IMR-90 (cell line): Measurements from ENCODE around the gene MPP4. TPM values are rescaled to one million over a fixed set of nuclear protein-coding genes. Genes with fewer than 3 reads are reported as not detected.

Experiments
- ATAC-seq: fragments of 200-7000 bp; cut with Tn5 transposase; 2 replicates; pipeline ENCODE4 v1.9.1; 2020; ENCODE audit warnings: low read depth, mild to moderate bottlenecking, moderate library complexity
- BruUV-seq: library from RNA; stranded (reverse); fragments of 400-500 nt; replicated peaks from 2 replicates; lab custom pipeline; 2021; lab: Mats Ljungman, UMichigan
- CTCF ChIA-PET: fragments of 300-600 bp; formaldehyde crosslinking; extraction: SDS; loops from one replicate; lab custom pipeline; 2021; ENCODE audit warnings: antibody characterized with exemption; lab: Yijun Ruan, JAX
- POLR2A ChIA-PET: fragments of 300-600 bp; sonication (Branson Sonifier 250); formaldehyde crosslinking; loops from one replicate; lab custom pipeline; 2022; ENCODE audit warnings: antibody characterized with exemption; ENCODE audit not compliant: unreplicated experiment; lab: Charles Lee
- DNase-seq: peaks from one replicate; pipeline ENCODE4 v3.0.0; 2013
- H2AFZ ChIP-seq: replicated peaks from 2 replicates; pipeline ENCODE3; 2013; ENCODE audit warnings: low read length, mild to moderate bottlenecking; ENCODE audit not compliant: poor library complexity
- H2AK5ac ChIP-seq: 2 replicates; pipeline ENCODE4 v1.6.1; 2013; ENCODE audit warnings: low read depth, low read length, inconsistent platforms
- H2AK9ac ChIP-seq: replicated peaks from 2 replicates; pipeline ENCODE3; 2013; ENCODE audit warnings: mild to moderate bottlenecking, low read depth, low read length, moderate library complexity; ENCODE audit not compliant: poor library complexity
- H2BK120ac ChIP-seq: 2 replicates; pipeline ENCODE4 v1.6.1; 2013; ENCODE audit warnings: low read depth, low read length, inconsistent platforms
- H2BK15ac ChIP-seq: 3 replicates; pipeline ENCODE4 v1.6.1; 2013; ENCODE audit warnings: low read depth, low read length, inconsistent platforms
- H2BK20ac ChIP-seq: 2 replicates; pipeline ENCODE4 v1.6.1; 2013; ENCODE audit warnings: low read depth, mild to moderate bottlenecking, inconsistent platforms, low read length, moderate library complexity
- H2BK5ac ChIP-seq: 2 replicates; pipeline ENCODE4 v1.6.1; 2013; ENCODE audit warnings: mild to moderate bottlenecking, low read depth, low read length, inconsistent platforms; ENCODE audit not compliant: poor library complexity, severe bottlenecking
- H3K14ac ChIP-seq: replicated peaks from 2 replicates; pipeline ENCODE4 v1.6.1; 2013; ENCODE audit warnings: low read depth, low read length, inconsistent platforms
- H3K18ac ChIP-seq: 2 replicates; pipeline ENCODE4 v1.6.1; 2013; ENCODE audit warnings: low read depth, low read length, control low read depth
- H3K23ac ChIP-seq: 2 replicates; pipeline ENCODE4 v1.6.1; 2013; ENCODE audit warnings: low read depth, low read length, inconsistent platforms
- H3K27ac ChIP-seq: 2 replicates; pipeline ENCODE4 v1.5.1; 2013; ENCODE audit warnings: mild to moderate bottlenecking, control low read depth, low read length; ENCODE audit not compliant: insufficient read depth
- H3K27me3 ChIP-seq: 2 replicates; pipeline ENCODE4 v1.6.1; 2013; ENCODE audit warnings: low read length; ENCODE audit not compliant: control insufficient read depth, insufficient read depth
- H3K36me3 ChIP-seq: 2 replicates; pipeline ENCODE4 v1.6.1; 2013; ENCODE audit warnings: low read length, mixed read lengths; ENCODE audit not compliant: control insufficient read depth, insufficient read depth
- H3K4ac ChIP-seq: 2 replicates; pipeline ENCODE4 v1.6.1; 2013; ENCODE audit warnings: low read depth, low read length, inconsistent platforms
- H3K4me1 ChIP-seq: 2 replicates; pipeline ENCODE4 v1.6.1; 2013; ENCODE audit warnings: low read length, mixed read lengths; ENCODE audit not compliant: control insufficient read depth, insufficient read depth
- H3K4me2 ChIP-seq: 2 replicates; pipeline ENCODE4 v1.6.1; 2013; ENCODE audit warnings: low read depth, mild to moderate bottlenecking, control low read depth, low read length, moderate library complexity
- H3K4me3 ChIP-seq: 2 replicates; pipeline ENCODE4 v1.5.1; 2013; ENCODE audit warnings: low read depth, mild to moderate bottlenecking, control low read depth, low read length, moderate library complexity; ENCODE audit not compliant: insufficient read depth
- H3K56ac ChIP-seq: 2 replicates; pipeline ENCODE4 v1.6.1; 2013; ENCODE audit warnings: low read length, inconsistent platforms; ENCODE audit not compliant: insufficient read depth; ENCODE audit errors: extremely low read depth
- H3K79me1 ChIP-seq, 2 experiments: 2 replicates each; pipeline ENCODE4 v1.6.1; 2013; ENCODE audit warnings: low read length in 2 of 2, inconsistent platforms in 1 of 2, low read depth in 1 of 2
- H3K9ac ChIP-seq: 2 replicates; pipeline ENCODE4 v1.6.1; 2013; ENCODE audit warnings: low read depth, low read length, control low read depth
- H3K9me1 ChIP-seq: 2 replicates; pipeline ENCODE4 v1.6.1; 2013; ENCODE audit warnings: low read length, inconsistent platforms; ENCODE audit not compliant: insufficient read depth
- H3K9me3 ChIP-seq: 2 replicates; pipeline ENCODE4 v1.6.1; 2013; ENCODE audit warnings: low read length; ENCODE audit not compliant: control insufficient read depth, insufficient read depth
- H4K20me1 ChIP-seq: 2 replicates; pipeline ENCODE4 v1.6.1; 2013; ENCODE audit warnings: low read length, inconsistent platforms; ENCODE audit not compliant: insufficient read depth
- H4K5ac ChIP-seq: 2 replicates; pipeline ENCODE4 v1.6.1; 2013; ENCODE audit warnings: mild to moderate bottlenecking, low read depth, low read length, control low read depth
- H4K8ac ChIP-seq, 2 experiments: 2 replicates each; pipeline ENCODE4 v1.6.1; 2013; ENCODE audit warnings: low read depth in 2 of 2, low read length in 2 of 2, control low read depth in 1 of 2, inconsistent platforms in 1 of 2
- H4K91ac ChIP-seq: 2 replicates; pipeline ENCODE4 v1.6.1; 2013; ENCODE audit warnings: low read depth, low read length, inconsistent platforms; ENCODE audit not compliant: insufficient read depth
- CEBPB ChIP-seq: IDR thresholded peaks from 2 replicates; pipeline ENCODE4 v1.6.1; 2012; ENCODE audit warnings: low read depth, low read length, improper control_type of control experiment
- CHD1 ChIP-seq: IDR thresholded peaks from 2 replicates; pipeline ENCODE4 v1.6.1; 2012; ENCODE audit warnings: low read depth, low read length, improper control_type of control experiment
- MAFK ChIP-seq: IDR thresholded peaks from 2 replicates; pipeline ENCODE4 v1.6.1; 2012; ENCODE audit warnings: low read depth, low read length, improper control_type of control experiment
- MAZ ChIP-seq: IDR thresholded peaks from 2 replicates; pipeline ENCODE4 v1.6.1; 2012; ENCODE audit warnings: low read depth, mild to moderate bottlenecking, low read length, improper control_type of control experiment, moderate library complexity, borderline replicate concordance
- NFE2L2 ChIP-seq: fragments of 150-350 bp; IDR thresholded peaks from 2 replicates; pipeline ENCODE4 v1.6.1; 2016; ENCODE audit warnings: low read depth, mild to moderate bottlenecking, low read length
- POLR2A ChIP-seq: IDR thresholded peaks from 2 replicates; pipeline ENCODE4 v1.6.1; 2012; ENCODE audit warnings: mild to moderate bottlenecking, low read depth, low read length
- RAD21 ChIP-seq: IDR thresholded peaks from 2 replicates; pipeline ENCODE4 v1.6.1; 2012; ENCODE audit warnings: low read length, improper control_type of control experiment
- RFX5 ChIP-seq: IDR thresholded peaks from 2 replicates; pipeline ENCODE4 v1.8.0; 2012; ENCODE audit warnings: low read depth, mild to moderate bottlenecking, low read length, moderate library complexity
- USF2 ChIP-seq: fragments of 150-350 bp; IDR thresholded peaks from 2 replicates; pipeline ENCODE4 v1.6.1; 2017; ENCODE audit warnings: mild to moderate bottlenecking, antibody characterized with exemption, low read length, low read depth
- WGBS, 2 experiments: methylation state at CpG; one replicate each; pipeline versions ENCODE4 v1.1.5 to v1.1.7; 2013; ENCODE audit warnings: missing lambda C conversion rate in 2 of 2; ENCODE audit not compliant: insufficient read length in 1 of 2; ENCODE audit errors: extremely low coverage in 2 of 2; 5-methylcytosine and 5-hydroxymethylcytosine counted together
- dilution Hi-C: fragments of 300-500 bp; cut with HindIII; formaldehyde crosslinking; loops from one replicate; pipeline ENCODE4 v1.14.3; 2018; ENCODE audit warnings: low sequenced_read_pairs; ENCODE audit not compliant: unreplicated experiment
- in situ Hi-C: fragments of 300-500 bp; cut with MboI; formaldehyde crosslinking; loops from 3 replicates; pipeline ENCODE4 v1.14.3; 2019; ENCODE audit warnings: low sequenced_read_pairs, inconsistent platforms, mixed read lengths
- intact Hi-C: fragments of 100-400 bp; cut with micrococcal nuclease; formaldehyde crosslinking; loops from 2 replicates; pipeline ENCODE4 v1.10.0; 2022
- polyA plus RNA-seq, 3 experiments: library from polyadenylated mRNA; depleted of rRNA; stranded (reverse); fragments of >200 nt; gene quantifications; 2 replicates each; pipeline ENCODE4 v1.2.3, GENCODE V29; 2012; ENCODE audit warnings: low replicate concordance in 1 of 3
- total RNA-seq: library from RNA; depleted of rRNA; stranded (reverse); fragments of >200 nt; gene quantifications from 2 replicates; pipeline ENCODE4 v1.2.3, GENCODE V29; 2012
- TF ChIP-seq, protein P1 (sequence below): fragments of 150-350 bp; IDR thresholded peaks from 2 replicates; pipeline ENCODE4 v1.6.1; 2016; ENCODE audit warnings: low read depth, mild to moderate bottlenecking, low read length, moderate library complexity, borderline replicate concordance

The MPP4 gene
- total and polyA plus RNA-seq, 2 of the 4 experiments (the other 2 are of a cell fraction): 11.8 to 14.9 TPM

GRCh38 chr2:201678401-201678800 is 20.0 kb downstream of the MPP4 start:
- DNase-seq: no peak
- Histone ChIP-seq H3K9ac (no peak overlapping the region), H3K4me2 (no peak overlapping the region), H4K8ac (no peak overlapping the region), H4K20me1 (no peaks in the 10 kb centered on the region), H3K79me1 (no peaks in the 10 kb centered on the region), H2BK20ac (no peak overlapping the region), H3K56ac (no peak overlapping the region), H3K4me1 (no peaks in the 10 kb centered on the region), H3K27me3 (no peaks in the 10 kb centered on the region), H3K4me3 (no peak overlapping the region), H3K9me3 (no peaks in the 10 kb centered on the region), H3K9me1 (no peaks in the 10 kb centered on the region), H2BK15ac (no peak overlapping the region), H3K14ac (no peak overlapping the region), H4K91ac (no peak overlapping the region), H2BK120ac (no peak overlapping the region), H2AFZ (no peak overlapping the region), H3K18ac (no peak overlapping the region), H2AK5ac (no peak overlapping the region), H3K4ac (no peak overlapping the region), H4K5ac (no peak overlapping the region), H2BK5ac (no peak overlapping the region), H3K27ac (no peak overlapping the region), H3K23ac (no peak overlapping the region), H3K36me3 (peaks cover 4% of the 10 kb centered on the region; the same call in 1 of the 2 replicates), H2AK9ac (no peak overlapping the region)
- TF ChIP-seq RFX5 (no peak), CHD1 (no peak), RAD21 (no peak), CEBPB (no peak), USF2 (no peak), MAZ (no peak), MAFK (no peak), POLR2A (no peak), NFE2L2 (no peak)
- TF ChIP-seq, protein P1, sequence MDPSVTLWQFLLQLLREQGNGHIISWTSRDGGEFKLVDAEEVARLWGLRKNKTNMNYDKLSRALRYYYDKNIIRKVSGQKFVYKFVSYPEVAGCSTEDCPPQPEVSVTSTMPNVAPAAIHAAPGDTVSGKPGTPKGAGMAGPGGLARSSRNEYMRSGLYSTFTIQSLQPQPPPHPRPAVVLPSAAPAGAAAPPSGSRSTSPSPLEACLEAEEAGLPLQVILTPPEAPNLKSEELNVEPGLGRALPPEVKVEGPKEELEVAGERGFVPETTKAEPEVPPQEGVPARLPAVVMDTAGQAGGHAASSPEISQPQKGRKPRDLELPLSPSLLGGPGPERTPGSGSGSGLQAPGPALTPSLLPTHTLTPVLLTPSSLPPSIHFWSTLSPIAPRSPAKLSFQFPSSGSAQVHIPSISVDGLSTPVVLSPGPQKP: no peak
- ATAC-seq: no peak
- WGBS, 2 experiments: no CpG with 5 or more reads among the region's 6 CpGs
- dilution Hi-C loops: no loop called here
- in situ Hi-C loops: no loop called here
- intact Hi-C loops: no loop called here
- no TSS peak for BruUV-seq
- POLR2A ChIA-PET: no interaction called here
- CTCF ChIA-PET: no interaction called here
